Measurements from ENCODE around the gene ZNF598. TPM values are rescaled to one million over a fixed set of nuclear protein-coding genes. Genes with fewer than 3 reads are reported as not detected.
"Not testable (repeated sequence)": the region's sequence is repeated elsewhere in the genome, so short reads cannot be mapped to it uniquely, and the experiment has no call there.

The ZNF598 gene
- total RNA-seq, 2 donors from 2014 or later = 45.4 to 64.3 TPM

DNA sequence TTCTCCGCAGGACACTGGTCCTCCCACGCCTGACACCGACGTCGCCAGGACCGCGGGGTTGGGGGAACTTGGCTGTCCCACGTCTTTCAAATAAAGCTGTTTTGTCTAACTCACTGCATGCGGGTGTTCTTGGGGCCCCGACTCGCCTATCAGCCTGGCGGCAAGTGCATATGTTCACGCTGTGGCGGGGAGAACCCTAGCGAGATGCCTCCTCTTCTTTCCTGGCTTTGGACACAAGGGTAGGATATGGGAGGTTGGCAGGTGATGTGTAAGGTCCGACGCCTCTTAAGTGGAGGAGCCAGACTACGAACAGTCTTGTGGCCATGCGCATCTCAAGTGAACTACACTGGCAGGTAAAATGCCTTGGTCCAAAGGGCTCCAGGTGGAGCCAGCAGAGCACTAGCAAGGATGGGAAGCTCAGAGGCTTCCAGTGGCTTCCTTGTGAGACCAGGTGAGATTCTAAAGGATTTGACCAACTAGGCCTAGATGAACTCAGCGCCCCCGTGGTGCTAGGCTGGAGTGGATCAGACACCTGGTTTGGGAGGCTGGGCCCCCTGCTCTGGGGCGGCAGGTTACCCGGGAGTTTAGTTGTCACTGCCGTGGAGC is 44.1 kb downstream of the ZNF598 start:
- no peak for DNase-seq
- Histone ChIP-seq H3K27me3 (no peaks in the 10 kb centered on the region), H3K9me3 (no peaks in the 10 kb centered on the region), H3K27ac (peak overlapping the region; percentile 89), H3K9ac (ENCODE audit: low read depth in 2 of 2, low read length in 2 of 2) (peak overlapping the region; percentile 77 to 99), H3K36me3 (no peaks in the 10 kb centered on the region), H3K4me1 (peaks cover 3% of the 10 kb centered on the region), H3K4me3 (peak overlapping the region; percentile 92)
- intact Hi-C loops (cut with DNase I) = no loop called here
- TF ChIP-seq, protein P1, sequence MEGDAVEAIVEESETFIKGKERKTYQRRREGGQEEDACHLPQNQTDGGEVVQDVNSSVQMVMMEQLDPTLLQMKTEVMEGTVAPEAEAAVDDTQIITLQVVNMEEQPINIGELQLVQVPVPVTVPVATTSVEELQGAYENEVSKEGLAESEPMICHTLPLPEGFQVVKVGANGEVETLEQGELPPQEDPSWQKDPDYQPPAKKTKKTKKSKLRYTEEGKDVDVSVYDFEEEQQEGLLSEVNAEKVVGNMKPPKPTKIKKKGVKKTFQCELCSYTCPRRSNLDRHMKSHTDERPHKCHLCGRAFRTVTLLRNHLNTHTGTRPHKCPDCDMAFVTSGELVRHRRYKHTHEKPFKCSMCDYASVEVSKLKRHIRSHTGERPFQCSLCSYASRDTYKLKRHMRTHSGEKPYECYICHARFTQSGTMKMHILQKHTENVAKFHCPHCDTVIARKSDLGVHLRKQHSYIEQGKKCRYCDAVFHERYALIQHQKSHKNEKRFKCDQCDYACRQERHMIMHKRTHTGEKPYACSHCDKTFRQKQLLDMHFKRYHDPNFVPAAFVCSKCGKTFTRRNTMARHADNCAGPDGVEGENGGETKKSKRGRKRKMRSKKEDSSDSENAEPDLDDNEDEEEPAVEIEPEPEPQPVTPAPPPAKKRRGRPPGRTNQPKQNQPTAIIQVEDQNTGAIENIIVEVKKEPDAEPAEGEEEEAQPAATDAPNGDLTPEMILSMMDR (IDR thresholded peaks at IDR 0.05) = no peak

DNA sequence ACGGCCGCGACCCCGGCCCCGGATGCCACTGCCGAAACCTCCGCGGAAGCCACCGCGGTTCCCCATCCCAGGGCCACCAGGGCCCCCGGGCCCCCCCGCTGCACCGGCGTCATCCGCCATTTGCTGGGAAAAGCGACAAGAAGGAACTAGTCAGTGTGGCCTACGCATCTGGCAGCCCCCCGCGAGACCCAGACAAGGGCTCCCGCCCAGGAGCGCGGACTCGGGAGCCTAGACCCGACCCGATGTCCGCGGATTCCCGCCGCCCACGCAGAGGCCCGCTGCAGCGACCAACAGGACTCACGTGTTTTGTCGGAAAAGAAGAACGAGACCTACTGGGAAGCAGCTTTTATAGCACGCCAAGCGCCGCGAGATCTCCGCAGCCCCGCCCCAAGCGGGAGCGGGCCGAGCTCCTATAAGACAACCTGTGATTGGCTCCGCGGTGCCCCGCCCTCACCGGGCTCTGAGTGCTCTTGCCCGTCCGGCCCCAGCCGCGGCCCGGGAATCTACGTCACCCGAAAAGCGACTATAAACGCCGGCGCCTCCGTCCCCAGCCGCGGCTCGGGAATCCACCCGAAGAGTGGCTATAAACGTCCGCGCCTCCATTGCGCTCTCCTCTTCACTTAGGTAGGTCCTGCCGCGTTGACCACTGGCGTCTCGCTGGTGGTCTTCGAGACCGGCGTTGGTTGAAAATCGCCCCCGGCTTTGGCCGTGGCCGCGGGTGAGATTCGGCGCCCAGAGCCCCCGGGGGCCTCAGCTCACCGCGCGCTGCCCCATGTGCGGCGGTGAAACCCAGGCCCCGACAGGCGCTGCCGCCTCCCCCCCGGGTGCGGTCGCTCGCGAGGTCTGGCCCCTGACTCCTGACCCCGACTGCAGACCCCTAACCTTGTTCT is 44.9 kb downstream of the ZNF598 start, which contains the start of gene RPS2:
Gene RPS2 (minus strand): TSS at position 321 of the 890 bp plus-strand sequence. CDS start 201 bp downstream, at position 120.
- H3K27me3 ChIP-seq = no peaks in the 10 kb centered on the region
- TF ChIP-seq, protein P1 (IDR thresholded peaks at IDR 0.05) = no peak
- intact Hi-C loops (cut with DNase I) = no loop called here
- H3K4me3 ChIP-seq = peak within 1 kb of the TSS; percentile 92
- peak within 1 kb of the TSS; percentile 89 for H3K27ac ChIP-seq
- H3K4me1 ChIP-seq = peaks cover 4% of the 10 kb centered on the region
- H3K36me3 ChIP-seq = no peaks in the 10 kb centered on the region
- H3K9ac ChIP-seq (ENCODE audit: low read depth in 2 of 2, low read length in 2 of 2) = peak within 1 kb of the TSS; percentile 77 to 99
- DNase-seq = peak; percentile 99
- H3K9me3 ChIP-seq = no peaks in the 10 kb centered on the region

DNA sequence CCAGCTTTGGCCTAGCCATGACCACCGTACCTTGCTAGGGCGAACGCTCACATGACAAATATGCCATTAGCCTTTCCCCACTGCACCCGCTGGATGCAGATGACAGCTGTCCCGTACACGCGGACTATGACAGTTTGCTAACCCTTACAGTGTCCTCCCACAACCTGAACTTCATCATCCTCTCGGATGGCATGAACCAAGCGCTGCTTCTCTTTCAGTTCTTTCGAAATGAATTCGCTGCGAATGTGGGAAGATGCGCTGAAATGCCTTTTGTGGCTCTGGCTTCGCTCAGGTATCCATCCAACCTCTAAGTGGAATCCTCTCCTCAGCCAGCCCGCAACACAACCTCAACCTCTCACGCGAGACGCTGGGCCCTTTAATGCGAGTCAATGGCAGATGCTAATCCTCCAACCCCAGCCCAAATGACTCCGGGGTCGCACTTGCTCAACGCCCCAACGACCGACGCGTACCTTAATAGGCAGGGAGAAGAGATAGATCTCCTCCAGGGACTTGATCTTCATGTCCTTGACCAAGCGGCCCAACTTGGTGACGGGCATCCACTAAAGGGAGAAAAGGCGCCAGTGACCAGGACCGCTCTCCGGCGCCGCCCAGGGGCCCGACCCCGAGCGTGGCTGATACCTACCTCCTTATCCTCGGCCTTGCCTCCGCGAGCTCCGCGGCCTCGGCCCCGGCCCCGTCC is 45.7 kb downstream of the ZNF598 start:
- peak; percentile 40 for DNase-seq
- peaks cover 6% of the 10 kb centered on the region for H3K4me1 ChIP-seq
- intact Hi-C loops (cut with DNase I) = no loop called here
- H3K27me3 ChIP-seq = no peaks in the 10 kb centered on the region
- H3K9ac ChIP-seq (ENCODE audit: low read depth in 2 of 2, low read length in 2 of 2) = peak overlapping the region; percentile 59 to 77
- H3K4me3 ChIP-seq = peak overlapping the region; percentile 92
- no peaks in the 10 kb centered on the region for H3K9me3 ChIP-seq
- TF ChIP-seq, protein P1 (IDR thresholded peaks at IDR 0.05) = no peak
- H3K36me3 ChIP-seq = no peaks in the 10 kb centered on the region
- peak overlapping the region; percentile 89 for H3K27ac ChIP-seq

DNA sequence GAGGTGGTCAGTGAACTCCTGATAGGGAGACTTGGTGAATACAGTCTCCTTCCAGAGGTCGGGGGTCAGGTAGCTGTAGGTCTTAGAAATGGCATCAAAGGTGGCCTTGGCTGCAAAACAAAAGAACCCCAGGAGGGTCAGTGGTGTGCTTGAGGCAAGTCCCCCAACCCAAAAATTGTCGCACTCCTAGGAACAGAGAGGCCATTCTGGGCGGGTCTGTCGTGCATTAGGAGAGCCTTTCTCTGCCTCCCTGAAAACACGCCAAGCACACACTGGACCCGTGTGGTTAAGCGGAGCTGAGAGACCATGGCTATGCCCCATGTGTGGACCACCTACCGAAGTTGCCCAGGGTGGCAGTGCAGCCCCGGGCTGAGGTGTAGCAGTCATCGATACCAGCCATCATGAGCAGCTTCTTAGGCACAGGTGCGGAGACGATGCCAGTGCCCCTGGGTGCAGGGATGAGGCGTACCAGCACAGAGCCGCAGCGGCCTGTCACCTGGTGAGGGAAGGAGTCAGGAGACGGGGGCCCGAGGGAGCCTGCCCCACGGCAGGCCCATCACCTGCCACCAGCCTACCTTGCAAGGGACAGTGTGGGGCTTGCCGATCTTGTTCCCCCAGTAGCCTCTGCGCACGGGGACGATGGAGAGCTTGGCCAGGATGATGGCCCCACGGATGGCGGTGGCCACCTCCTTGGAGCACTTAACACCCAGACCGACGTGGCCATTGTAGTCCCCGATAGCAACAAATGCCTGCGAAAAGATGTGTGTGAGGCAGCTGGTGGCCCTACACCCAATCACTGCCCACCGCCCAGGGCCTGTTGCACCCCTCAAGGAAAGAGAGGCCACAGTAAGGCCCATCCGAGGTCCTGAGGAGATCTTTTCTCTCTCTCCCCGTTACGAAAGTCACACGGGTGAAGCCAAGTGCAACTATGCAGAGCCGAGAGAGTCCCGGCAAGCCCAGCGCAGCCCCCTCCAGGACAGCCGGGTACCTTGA is 47.2 kb downstream of the ZNF598 start:
- H3K9ac ChIP-seq (ENCODE audit: low read depth in 2 of 2, low read length in 2 of 2); DNase-seq: not testable (repeated sequence)

DNA sequence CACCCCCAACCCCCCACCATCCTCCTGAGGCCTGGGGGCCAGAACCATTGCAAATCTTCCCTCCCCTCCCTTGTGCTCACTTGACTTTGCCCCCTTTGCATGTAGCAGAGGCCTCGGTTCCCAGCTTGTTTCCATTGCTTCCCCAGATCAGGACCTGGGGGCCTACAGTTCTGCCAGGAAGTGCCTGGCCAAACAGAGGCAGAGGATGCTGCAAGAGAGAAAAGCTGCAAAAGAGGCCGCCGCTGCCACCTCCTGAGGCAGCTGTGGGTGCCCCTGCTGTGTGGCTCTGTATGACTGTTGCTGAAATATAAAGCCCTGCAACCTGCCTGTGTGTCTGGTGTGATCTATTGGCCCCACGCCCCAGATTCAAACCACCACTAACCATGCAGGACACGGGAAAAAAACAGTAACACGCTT is 48.0 kb downstream of the ZNF598 start:
- no peaks in the 10 kb centered on the region for H3K9me3 ChIP-seq
- peaks cover 7% of the 10 kb centered on the region for H3K4me1 ChIP-seq
- intact Hi-C loops (cut with DNase I) = no loop called here
- no peaks in the 10 kb centered on the region for H3K27me3 ChIP-seq
- H3K36me3 ChIP-seq = no peaks in the 10 kb centered on the region
- no peak overlapping the region for H3K27ac ChIP-seq
- no peak overlapping the region for H3K9ac ChIP-seq (ENCODE audit: low read depth in 2 of 2, low read length in 2 of 2)
- H3K4me3 ChIP-seq = no peak overlapping the region
- no peak for DNase-seq
- TF ChIP-seq, protein P1 (IDR thresholded peaks at IDR 0.05) = no peak

More for the DNA sequence above, 47.2 kb downstream of the ZNF598 start:
- H3K4me3 ChIP-seq; H3K27ac ChIP-seq; H3K4me1 ChIP-seq; H3K27me3 ChIP-seq; H3K9me3 ChIP-seq; H3K36me3 ChIP-seq; intact Hi-C loops (cut with DNase I): not testable (repeated sequence)
